ENCODE results near the gene TTC16.
"Not testable (repeated sequence)": the region's sequence is repeated elsewhere in the genome, so short reads cannot be mapped to it uniquely, and the experiment has no call there.

TTC16 gene

DNA sequence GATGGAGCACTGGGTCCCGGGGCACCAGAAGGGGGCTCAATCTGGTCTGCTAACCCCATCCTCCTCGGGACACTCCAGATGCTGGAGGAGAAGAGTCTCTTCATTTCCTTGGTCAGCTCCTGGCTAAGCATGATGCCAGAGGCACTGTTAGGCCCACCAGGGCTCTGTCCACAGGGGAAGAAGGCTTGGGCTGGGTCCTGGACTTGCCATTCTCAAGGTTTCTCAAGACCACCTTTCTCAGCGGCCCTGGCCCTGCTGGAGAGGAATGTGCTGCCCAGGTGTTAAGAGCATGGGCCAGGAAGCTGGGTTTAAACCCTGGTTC is 54.7 kb downstream of the TTC16 start:
- DNase-seq (ENCODE audit: low read depth), result no peak

DNA sequence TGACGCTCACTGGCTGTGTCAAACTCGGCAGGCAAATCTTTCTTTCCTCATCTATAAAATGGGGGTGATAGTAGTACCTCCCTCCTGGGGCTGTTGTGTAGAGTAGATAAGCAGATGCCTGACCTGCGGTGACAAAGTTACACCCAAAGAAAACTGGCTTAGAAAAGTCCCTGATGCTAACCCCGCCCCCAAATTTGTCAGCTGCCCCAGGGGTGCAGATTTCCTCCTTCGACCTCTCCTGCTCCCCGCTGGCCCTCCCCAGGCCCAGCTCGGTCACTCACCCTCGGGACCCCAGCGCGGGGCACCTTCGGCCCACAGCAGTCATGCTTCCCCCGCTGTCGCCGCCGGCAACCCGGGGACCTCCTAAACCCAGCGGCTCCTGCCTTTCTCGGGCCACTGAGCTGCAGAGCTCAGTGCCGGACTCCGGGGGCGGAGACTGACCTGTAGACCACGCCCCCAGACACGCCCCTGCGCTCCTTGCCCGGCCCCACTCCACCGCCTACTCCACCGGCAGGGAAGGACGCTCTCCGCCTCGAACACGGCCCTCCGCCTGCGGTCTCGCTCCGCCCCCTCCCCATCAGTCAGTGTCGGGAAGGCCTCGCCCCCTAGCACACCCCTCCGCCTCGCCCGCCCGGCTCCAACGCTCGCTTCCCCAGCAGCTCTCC is 55.2 kb downstream of the TTC16 start:
- peak; percentile 99 for DNase-seq (ENCODE audit: low read depth)

DNA sequence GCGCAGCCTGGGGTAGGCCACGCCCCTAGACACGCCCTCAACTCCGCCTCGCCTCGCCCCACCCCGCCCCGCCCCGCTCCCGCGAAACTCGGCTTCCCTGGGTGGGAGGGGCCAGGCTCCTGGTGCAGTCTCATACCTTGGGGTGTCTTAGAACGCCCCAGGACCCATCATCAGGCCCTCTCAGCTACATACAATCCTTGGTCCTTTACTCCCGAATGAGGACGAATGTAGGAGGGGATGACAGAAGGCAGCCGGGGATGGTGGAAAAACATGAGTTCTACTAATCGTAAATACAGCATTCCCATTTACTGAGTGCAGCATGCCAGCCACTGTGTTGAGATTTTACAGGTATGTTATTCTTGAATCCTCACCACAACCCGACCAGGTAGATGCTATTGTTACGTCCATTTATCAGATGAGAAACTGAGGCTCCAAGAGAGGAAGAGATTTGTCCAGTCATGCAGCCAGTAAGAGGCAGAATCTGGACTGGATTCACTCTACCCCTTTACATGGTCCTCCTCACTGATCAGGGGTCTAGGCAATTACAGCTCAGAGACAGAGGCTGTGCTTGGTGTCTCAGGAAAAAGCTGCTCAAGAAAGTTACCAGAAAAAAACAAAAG is 55.8 kb downstream of the TTC16 start:
- DNase-seq (ENCODE audit: low read depth), result no peak

DNA sequence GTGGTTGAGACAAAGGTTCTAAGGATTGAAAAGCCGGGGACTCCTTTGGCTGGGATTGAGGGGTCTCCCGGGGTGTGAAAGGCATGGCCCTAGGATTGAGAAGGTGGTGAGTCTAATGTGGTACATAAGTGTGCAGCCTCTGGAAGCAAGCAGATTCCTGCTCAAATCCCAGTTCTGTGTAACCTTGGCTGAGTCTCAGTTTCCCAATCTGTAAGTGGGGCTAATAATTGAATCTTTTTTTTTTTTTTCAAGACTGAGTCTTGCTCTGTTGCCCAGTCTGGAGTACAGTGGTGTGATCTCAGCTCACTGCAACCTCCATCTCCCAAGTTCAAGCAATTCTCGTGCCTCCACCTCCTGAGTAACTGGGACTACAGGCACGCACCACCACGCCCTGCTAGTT is 56.7 kb downstream of the TTC16 start:
- no peak for DNase-seq (ENCODE audit: low read depth)

DNA sequence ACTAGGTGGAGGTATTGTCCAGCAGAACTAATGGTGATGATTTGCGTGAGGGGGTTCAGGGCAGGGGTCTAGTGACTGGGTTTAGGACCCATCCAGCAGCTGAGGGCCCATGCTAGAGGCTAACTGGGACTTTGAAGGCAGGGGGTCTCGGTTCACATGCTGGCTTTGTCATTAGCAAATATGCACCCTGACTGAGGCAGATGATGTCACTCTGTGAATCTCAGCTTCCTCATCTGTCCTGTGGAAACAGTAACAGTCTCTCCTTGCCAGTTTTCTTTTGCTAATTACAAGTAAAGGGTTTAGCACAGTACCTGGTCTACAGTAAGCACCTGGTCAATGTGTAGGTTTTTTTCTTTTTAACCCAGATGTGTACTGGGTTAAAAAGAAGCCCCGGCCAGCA is 57.4 kb downstream of the TTC16 start:
- no peak for DNase-seq (ENCODE audit: low read depth)

DNA sequence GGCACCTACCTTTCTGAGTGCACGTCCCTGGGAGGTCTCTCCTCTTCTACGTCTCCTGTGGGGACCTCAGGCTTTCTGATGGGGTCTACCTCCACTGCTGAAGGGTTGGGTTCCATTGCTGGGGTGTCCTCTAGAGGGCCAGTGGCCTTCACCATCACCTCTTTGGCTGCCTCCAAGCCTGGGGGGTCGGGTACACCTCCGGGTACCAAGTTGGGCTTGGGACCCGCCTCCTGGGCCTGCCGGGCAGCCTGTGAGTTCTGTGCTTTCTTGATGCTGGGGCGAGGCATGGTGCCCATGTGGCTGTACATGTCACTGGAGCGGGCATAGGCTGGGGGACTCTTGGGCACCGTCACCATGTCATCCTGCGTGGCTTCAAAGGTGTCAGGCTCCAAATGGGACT is 58.1 kb downstream of the TTC16 start:
- DNase-seq (ENCODE audit: low read depth), result no peak

DNA sequence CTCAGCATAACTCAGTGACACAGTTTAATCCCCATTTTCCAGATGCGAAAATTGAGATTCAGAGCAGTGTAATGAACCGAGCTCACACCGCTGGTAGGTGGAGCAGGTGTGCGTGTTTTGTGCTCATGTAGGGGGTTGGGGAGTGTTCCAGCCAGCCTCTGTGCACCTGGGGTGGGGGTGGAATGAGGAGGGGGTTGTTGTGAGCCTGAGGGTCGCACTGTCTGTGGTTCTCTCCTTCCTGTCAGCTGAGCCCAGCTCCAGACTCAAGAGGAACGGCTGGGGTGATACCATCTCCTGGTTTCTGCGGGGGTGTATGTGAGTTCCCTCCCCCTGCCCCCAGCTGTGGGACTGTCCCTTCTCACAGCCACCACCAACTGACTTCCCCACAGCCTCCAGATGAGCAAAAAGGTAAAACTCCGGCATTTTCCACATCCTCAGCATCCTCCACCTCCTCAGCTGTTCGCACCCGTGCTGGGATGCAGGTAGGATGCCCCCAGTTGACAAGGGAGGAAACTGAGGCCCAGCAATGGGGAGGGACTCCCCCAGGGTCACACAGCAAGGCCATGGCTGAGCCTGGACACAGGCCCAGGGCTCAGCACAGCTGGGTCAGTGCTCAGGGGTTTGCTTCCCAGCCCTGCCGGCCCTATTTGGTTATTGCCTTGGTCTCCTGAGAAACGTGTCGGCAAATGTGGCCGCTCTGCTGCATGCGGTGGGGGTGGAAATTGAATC is 60.5 kb downstream of the TTC16 start:
- DNase-seq (ENCODE audit: low read depth), result no peak

DNA sequence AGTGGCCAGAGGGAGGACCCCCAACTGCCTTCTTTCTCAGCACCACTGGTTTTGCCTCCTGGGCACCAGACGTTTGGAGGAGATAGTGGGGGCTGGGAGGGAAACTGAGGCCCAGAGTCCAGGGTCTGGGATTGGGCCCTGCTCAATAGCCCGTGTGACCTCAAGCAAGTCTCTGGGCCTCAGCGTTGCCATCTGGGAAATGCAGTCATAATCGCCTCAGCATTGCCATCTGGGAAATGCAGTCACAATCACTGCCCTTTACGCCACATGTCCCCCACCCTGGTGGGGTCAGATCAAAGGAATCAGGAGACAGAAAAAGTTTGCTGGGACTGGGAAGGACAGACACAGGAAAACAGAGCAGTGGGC is 61.0 kb downstream of the TTC16 start:
- no peak for DNase-seq (ENCODE audit: low read depth)

DNA sequence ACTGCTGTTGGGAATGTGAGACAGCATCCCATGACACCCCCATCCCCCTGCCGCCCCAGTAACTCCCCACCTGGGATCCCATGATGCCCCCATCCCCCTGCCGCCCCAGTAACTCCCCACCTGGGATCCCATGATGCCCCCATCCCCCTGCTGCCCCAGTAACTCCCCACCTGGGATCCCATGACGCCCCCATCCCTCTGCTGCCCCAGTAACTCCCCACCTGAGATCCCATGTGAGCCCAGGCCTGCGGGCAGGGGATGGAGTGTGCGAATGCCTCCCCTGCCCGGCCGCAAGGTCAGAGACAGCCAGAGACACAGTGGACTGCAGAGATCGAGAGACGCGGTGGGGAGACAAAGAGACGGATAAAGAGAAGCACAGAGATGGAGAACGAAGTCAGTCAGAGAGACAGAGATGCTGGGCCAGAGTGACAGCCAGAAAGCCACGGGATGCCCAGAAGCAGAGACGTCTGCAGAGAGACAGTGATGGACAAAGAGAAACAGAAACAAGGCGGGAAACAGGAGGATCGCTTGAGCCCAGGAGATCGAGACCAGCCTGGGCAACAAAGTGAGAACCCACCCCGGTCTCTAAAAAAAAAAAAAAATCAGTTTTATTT is 61.6 kb downstream of the TTC16 start:
- DNase-seq (ENCODE audit: low read depth), result no peak

DNA sequence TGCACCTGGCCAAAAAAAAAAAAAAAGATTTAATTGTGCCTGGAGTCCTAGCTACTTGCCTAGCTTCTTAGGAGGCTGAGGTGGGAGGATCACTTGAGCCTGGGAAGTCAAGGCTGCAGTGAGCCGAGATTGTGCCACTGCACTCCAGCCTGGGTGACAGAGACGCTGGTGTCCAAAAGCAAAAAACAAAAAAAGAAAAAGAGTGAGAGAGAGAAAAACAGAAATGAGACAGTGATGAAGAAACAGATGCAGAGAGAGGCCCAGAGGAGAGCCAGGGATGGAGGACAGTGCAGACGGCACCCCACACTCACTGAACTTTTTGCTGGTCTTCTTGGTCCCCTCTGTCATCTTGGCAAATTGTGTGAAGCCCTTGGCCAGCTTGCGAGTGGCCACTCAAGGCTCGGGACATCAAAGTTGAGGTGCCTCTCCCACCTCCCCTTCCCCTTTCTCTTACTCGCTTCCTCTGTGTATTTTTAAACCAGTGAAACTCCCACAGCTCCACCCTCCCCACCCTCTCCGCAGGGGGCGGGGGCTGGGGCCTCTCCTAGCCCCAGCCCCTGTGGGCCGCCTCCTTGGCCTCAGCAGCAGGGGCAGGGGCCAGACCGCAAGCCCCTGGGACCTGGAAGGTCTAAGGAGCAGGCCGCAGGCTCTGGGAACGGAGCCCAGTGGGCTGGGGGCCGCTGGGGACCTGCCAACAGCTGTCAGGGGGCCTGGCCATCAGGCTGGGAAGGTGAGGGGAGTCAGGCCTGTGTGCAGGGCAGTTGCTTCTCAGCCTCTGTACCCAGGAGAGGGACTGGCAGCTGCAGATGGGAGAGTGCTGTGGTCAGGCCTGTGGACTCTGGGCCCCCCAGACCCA is 62.6 kb downstream of the TTC16 start, which contains the start of gene SH2D3C:
TSS of gene SH2D3C (minus strand) at position 387 of the 856 bp plus-strand sequence. CDS start at position 348, 39 bp downstream.
- DNase-seq (ENCODE audit: low read depth), result no peak

DNA sequence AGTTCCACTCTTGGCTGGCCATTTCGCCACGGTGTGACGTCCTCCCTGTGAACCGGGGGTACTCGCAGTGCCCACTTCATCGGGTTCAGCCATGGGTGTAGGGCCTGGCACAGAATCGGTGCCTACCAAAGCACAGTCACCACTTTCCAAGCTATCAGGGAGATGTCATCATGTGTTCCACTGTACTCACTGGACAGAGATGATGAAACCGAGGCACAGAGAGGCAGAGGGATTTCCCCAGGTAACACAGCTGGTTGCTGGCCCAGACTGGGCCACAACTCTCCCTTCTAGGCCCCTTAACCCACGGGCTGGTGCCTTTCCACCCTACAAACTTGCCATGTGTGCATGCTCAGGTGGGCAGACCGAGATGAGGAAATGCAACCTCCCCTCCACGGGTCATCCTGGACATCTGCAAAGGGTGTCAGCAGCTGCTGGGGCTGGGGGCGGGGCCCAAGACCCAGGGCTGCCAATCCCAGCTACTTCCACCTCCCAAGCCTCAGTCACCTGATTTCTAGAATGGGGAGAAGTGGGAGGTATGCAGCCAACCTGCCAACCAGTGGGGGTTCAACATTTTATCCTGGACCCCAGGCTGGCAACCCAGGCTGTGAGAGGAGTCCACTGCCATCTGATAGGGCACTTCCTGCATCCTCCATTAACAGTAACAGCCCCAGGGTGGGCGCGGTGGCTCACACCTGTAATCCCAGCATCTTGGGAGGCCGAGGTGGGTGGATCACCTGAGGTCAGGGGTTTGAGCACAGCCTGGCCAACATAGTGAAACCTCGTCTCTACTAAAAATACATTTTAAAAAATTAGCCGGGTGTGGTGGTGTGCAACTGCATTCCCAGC is 63.5 kb downstream of the TTC16 start:
- DNase-seq (ENCODE audit: low read depth), result no peak

DNA sequence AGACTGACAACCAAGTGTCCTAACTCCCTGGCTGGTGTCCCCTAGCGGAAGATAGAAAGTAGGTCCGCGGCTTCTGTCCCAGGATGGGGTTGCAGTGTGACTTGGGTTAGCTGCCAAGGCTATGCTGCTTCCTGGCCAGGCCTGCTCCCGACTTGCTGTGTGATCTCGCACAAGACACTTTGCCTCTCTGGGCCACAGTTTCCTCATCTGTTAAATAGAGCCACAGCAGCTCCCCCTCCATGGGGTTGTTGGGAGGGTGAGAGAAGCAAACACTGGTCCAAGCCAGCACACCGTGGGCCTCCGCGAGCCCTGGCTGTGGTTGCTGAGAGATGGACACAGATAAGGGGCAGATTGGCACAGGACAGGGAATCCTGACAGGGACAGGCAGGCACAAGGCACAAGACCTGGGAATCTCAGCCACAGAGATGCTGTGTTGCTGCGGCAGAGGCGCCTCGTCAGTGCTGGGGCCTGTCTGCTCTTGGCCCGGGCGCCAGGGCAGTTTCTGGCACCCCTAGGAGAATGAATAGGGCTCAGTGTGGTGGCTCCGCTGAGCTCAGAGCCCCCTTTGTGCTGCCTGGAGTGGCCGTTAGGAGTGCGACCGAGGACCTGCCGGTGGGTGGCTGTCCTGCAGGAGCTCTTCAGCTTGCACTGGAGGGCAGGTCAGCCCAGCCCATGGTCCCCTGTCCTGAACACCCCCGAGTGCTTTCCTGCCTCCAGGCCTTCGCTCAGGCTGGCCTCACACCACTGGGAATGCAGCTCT is 64.4 kb downstream of the TTC16 start:
- no peak for DNase-seq (ENCODE audit: low read depth)

DNA sequence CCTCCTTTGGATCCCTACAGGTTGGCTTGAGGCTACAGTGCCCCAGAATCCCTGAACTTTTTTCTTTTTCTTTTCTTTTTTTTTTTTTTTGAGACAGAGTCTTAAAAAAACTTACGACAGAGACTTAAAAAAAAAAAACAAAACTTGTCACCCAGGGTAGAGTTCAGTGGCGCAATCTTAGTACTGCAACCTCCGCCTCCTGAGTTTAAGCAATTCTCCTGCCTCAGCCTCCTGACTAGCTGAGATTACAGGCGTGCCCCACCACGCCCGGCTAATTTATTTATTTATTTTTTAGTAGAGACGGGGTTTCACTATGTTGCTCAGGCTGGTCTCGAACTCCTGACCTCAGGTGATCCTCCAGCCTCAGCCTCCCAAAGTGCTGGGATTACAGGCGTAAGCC is 65.0 kb downstream of the TTC16 start:
- not testable (repeated sequence) for DNase-seq (ENCODE audit: low read depth)
